PFSK-1 (cell line): ENCODE data around the gene FFAR2.

Source experiments
- FOXP2 ChIP-seq: optimal IDR thresholded peaks from 2 replicates; pipeline ENCODE3; 2011; ENCODE audit warnings: borderline replicate concordance, control low read depth, inconsistent platforms; ENCODE audit not compliant: insufficient read depth; ENCODE audit errors: extremely low read length, extremely low read depth
- POLR2AphosphoS5 ChIP-seq: IDR thresholded peaks from 2 replicates; pipeline ENCODE4 v1.6.1; 2012; ENCODE audit warnings: low read depth, mild to moderate bottlenecking, control low read depth, low read length, moderate library complexity
- REST ChIP-seq, 2 experiments: IDR thresholded peaks; 2 replicates each; pipeline versions ENCODE4 v1.6.1 to v1.8.0; 2011 to 2012; ENCODE audit warnings: low read depth in 2 of 2, low read length in 2 of 2, control low read depth in 1 of 2, inconsistent platforms in 1 of 2, mild to moderate bottlenecking in 1 of 2, moderate library complexity in 1 of 2; ENCODE audit not compliant: insufficient read depth in 1 of 2
- SIN3A ChIP-seq: IDR thresholded peaks from 2 replicates; pipeline ENCODE4 v1.6.1; 2012; ENCODE audit warnings: mild to moderate bottlenecking, low read length, moderate library complexity, borderline replicate concordance; ENCODE audit not compliant: insufficient read depth
- TAF1 ChIP-seq: IDR thresholded peaks from 2 replicates; pipeline ENCODE4 v1.6.1; 2012; ENCODE audit warnings: low read length, control low read depth, borderline replicate concordance; ENCODE audit not compliant: insufficient read depth

The FFAR2 gene

GRCh38 chr19:35408284-35409171 is 39.5 kb upstream of the FFAR2 start:
- TF ChIP-seq SIN3A (no peak), FOXP2 (no peak), TAF1 (no peak), REST (IDR thresholded peaks at IDR 0.05; ENCODE audit: insufficient read depth in 1 of 2, low read depth in 2 of 2, low read length in 2 of 2) (no peak), POLR2AphosphoS5 (no peak)

GRCh38 chr19:35409191-35409590 is 38.9 kb upstream of the FFAR2 start:
- TF ChIP-seq FOXP2: no peak
- TF ChIP-seq TAF1: no peak
- no peak for TF ChIP-seq POLR2AphosphoS5
- TF ChIP-seq SIN3A: no peak
- no peak for TF ChIP-seq REST (IDR thresholded peaks at IDR 0.05; ENCODE audit: insufficient read depth in 1 of 2, low read depth in 2 of 2, low read length in 2 of 2)

GRCh38 chr19:35410487-35410886 is 37.6 kb upstream of the FFAR2 start:
- TF ChIP-seq POLR2AphosphoS5 (no peak), FOXP2 (no peak), REST (IDR thresholded peaks at IDR 0.05; ENCODE audit: insufficient read depth in 1 of 2, low read depth in 2 of 2, low read length in 2 of 2) (no peak), TAF1 (no peak), SIN3A (no peak)

- TF ChIP-seq TAF1 (no peak), FOXP2 (no peak)
Measured at GRCh38 chr19:35414442-35414841, 33.6 kb upstream of the FFAR2 start.

- TF ChIP-seq POLR2AphosphoS5: no peak
- no peak for TF ChIP-seq SIN3A
- TF ChIP-seq FOXP2: no peak
- TF ChIP-seq REST (IDR thresholded peaks at IDR 0.05; ENCODE audit: insufficient read depth in 1 of 2, low read depth in 2 of 2, low read length in 2 of 2): no peak
- TF ChIP-seq TAF1: no peak
Measured at GRCh38 chr19:35416331-35416730, 31.7 kb upstream of the FFAR2 start.
